Thoracic aorta (tissue), 2 donors: ENCODE results near the gene PPP1R1B. TPM values are rescaled to one million over a fixed set of nuclear protein-coding genes. Genes with fewer than 3 reads are reported as not detected.

Experiments
- ATAC-seq: fragments of 150-250 bp; one replicate; pipeline ENCODE4 v1.8.0; 2017; ENCODE audit warnings: low read depth; ENCODE audit not compliant: insufficient number of reproducible peaks, low FRiP score
- DNase-seq: peaks from one replicate; pipeline ENCODE4 v3.0.0-alpha.2; 2020; ENCODE audit warnings: low spot score
- H3K27ac ChIP-seq, 2 donors: fragments of 200-600 bp; sonication (generic); 1 replicate in 1 of 2; 2 replicates in 1 of 2; pipeline ENCODE4 v1.5.1; 2016; ENCODE audit warnings: mild to moderate bottlenecking in 2 of 2, moderate library complexity in 2 of 2
- H3K27me3 ChIP-seq: fragments of 200-600 bp; sonication (generic); replicated peaks from 2 replicates; pipeline ENCODE4 v1.6.0; 2016; ENCODE audit warnings: mild to moderate bottlenecking; ENCODE audit not compliant: insufficient read depth
- H3K36me3 ChIP-seq: fragments of 200-600 bp; sonication (generic); one replicate; pipeline ENCODE4 v1.5.1; 2016
- H3K4me1 ChIP-seq, 2 donors: fragments of 200-600 bp; sonication (generic); 1 replicate in 1 of 2; 2 replicates in 1 of 2; pipeline versions ENCODE4 v1.5.1 to v1.6.0; 2016; ENCODE audit warnings: low read depth in 2 of 2, mild to moderate bottlenecking in 1 of 2; ENCODE audit not compliant: control insufficient read depth in 1 of 2
- H3K4me3 ChIP-seq: fragments of 200-600 bp; sonication (generic); 2 replicates; pipeline ENCODE4 v1.5.1; 2016; ENCODE audit warnings: mild to moderate bottlenecking
- H3K9me3 ChIP-seq: fragments of 200-600 bp; sonication (generic); 2 replicates; pipeline ENCODE4 v1.5.1; 2016
- CTCF ChIP-seq: fragments of 200-600 bp; sonication (generic); IDR thresholded peaks from one replicate; pipeline ENCODE4 v1.5.1; 2019; ENCODE audit warnings: antibody characterized with exemption
- total RNA-seq, 2 donors: library from RNA; depleted of rRNA; stranded (reverse); fragments of >200 nt; gene quantifications; one replicate each; pipeline versions ENCODE4 v1.1.0 to v1.2.3, GENCODE V29; 2016

Gene PPP1R1B
- total RNA-seq, 2 donors from 2014 or later: 0.27 to 2.1 TPM

DNA sequence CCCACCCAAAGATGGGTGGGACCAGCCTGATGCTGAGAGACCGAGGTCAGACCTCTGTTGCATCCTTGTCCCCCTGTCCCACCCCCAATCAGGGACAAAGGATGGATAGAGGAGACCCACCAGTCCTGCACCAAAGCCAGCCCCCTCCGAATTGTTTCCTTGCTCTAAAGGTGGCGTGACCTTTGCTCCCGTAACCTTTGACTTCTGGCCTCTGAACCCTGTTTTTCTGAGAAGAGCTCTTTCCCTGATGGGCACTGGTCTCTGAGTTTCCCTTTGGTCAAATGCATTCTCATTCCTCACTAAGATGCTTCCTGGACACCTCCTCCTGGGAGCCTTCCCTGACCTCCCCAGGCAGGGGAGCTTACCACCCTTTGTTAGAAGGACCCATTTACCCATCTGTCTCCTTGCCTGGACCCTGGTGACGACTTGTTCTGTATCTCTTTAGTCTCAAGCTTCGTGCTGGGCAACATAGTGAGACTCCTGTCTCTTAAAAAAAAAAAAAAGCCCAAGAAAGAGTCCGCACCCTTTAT lies 13.8 kb upstream of the PPP1R1B start:
- TF ChIP-seq CTCF: no peak

GRCh38 chr17:39614545-39615157 lies 12.1 kb upstream of the PPP1R1B start:
- DNase-seq (no peak), ATAC-seq (no peak)
- Histone ChIP-seq H3K9me3 (no peaks in the 10 kb centered on the region), H3K36me3 (no peaks in the 10 kb centered on the region), H3K4me3 (no peak overlapping the region), H3K4me1 (peaks cover 0 to 14% of the 10 kb centered on the region in 2 donors), H3K27me3 (no peaks in the 10 kb centered on the region), H3K27ac (no peak overlapping the region)
- TF ChIP-seq CTCF: no peak

More for the DNA sequence above, 13.8 kb upstream of the PPP1R1B start:
- no peak for ATAC-seq
- no peak overlapping the region for H3K27ac ChIP-seq
- DNase-seq: no peak
- peaks cover 0 to 6% of the 10 kb centered on the region in 2 donors for H3K4me1 ChIP-seq
- H3K9me3 ChIP-seq: no peaks in the 10 kb centered on the region
- no peaks in the 10 kb centered on the region for H3K36me3 ChIP-seq
- peaks cover 6% of the 10 kb centered on the region for H3K27me3 ChIP-seq
- no peak overlapping the region for H3K4me3 ChIP-seq

GRCh38 chr17:39615434-39615833 lies 11.3 kb upstream of the PPP1R1B start:
- H3K36me3 ChIP-seq: no peaks in the 10 kb centered on the region
- TF ChIP-seq CTCF: no peak
- H3K9me3 ChIP-seq: no peaks in the 10 kb centered on the region
- H3K4me3 ChIP-seq: no peak overlapping the region
- H3K4me1 ChIP-seq: peaks cover 0 to 14% of the 10 kb centered on the region in 2 donors
- DNase-seq: no peak
- ATAC-seq: no peak
- no peaks in the 10 kb centered on the region for H3K27me3 ChIP-seq
- no peak overlapping the region for H3K27ac ChIP-seq

DNA sequence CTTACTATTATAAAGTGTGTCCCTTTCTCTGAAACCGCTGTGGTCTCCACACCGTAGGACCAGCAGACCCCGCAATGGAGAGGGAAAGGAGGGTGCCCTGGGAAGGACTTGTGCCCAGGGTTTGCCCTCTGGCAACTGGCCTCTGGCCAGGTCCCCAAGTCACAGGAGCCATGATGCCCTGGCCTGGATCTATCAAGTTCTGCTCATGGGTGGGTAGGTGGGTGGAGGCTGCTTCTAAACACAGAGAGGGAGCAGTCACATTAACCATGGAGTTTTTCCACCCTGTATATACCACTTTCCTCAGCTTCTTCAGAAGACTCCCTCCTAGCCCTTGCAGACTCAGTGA lies 9.7 kb upstream of the PPP1R1B start:
- H3K27me3 ChIP-seq: no peaks in the 10 kb centered on the region
- H3K4me3 ChIP-seq: peak overlapping the region; percentile 72

More for the DNA sequence above, 9.7 kb upstream of the PPP1R1B start:
- peaks cover 0 to 15% of the 10 kb centered on the region in 2 donors for H3K4me1 ChIP-seq
- H3K9me3 ChIP-seq: no peaks in the 10 kb centered on the region
- H3K27ac ChIP-seq: no peak overlapping the region
- TF ChIP-seq CTCF: no peak
- H3K36me3 ChIP-seq: no peaks in the 10 kb centered on the region
- ATAC-seq (no peak), DNase-seq (no peak)
